ENCODE measurements around the gene ZNF79. TPM values are rescaled to one million over a fixed set of nuclear protein-coding genes. Genes with fewer than 3 reads are reported as not detected.
A peak's percentile ranks its signal among the peaks of the same experiment; 100 is the strongest.

ZNF79 gene
- total and polyA plus RNA-seq, 7 donors = 2.7 to 10.7 (median 6.0) TPM

DNA sequence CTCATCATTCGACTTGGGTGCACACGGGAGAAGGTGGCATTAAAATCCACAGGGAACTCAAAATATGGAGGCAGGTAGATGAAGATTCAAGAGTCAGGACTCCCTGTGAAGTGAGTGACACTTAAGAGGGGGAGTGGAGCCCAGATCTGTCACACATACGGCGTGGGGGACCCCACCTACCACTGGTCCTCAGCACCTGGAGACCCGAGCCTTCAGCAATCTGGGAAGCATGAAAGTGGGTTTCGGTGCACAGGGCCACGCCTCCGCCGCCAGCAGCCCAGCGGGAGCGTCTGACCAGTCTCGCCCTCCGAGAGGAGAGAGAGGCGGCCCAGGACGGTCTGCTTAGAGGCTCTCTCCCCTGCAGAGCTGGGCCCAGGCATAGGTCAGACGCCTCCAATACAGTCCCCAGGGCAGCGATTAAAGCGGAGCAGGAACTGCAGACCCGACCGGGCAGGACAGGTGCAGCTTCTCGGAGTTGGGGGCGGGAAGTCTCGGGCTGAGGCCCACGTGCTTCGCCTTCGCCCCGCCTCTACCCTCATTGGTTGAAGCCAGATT is 27.9 kb upstream of the ZNF79 start:
- Histone ChIP-seq H3K4me1 (peaks cover 13% of the 10 kb centered on the region), H3K27me3 (ENCODE audit: insufficient read depth in 3 of 3, low read length in 2 of 3) (no peaks in the 10 kb centered on the region), H3K36me3 (ENCODE audit: insufficient read depth in 1 of 2, low read depth in 1 of 2) (peaks cover 0 to 22% of the 10 kb centered on the region in 2 donors), H3K9me3 (no peaks in the 10 kb centered on the region), H3K4me3 (peak overlapping the region; percentile 94), H3K27ac (peak overlapping the region; percentile 81)
- TF ChIP-seq CTCF (IDR thresholded peaks at IDR 0.05) = no peak
- intact Hi-C loops (cut with DNase I) = loop anchor here (2.0 to 10.0 kb wide), 3 partner anchors 26 to 179 kb away; no protein-coding TSS in a partner anchor
- no peak for DNase-seq
- no peak for ATAC-seq
- WGBS, 3 donors = 3 to 4% (median 3%) methylated on average over 24 to 27 of the region's 27 CpGs

DNA sequence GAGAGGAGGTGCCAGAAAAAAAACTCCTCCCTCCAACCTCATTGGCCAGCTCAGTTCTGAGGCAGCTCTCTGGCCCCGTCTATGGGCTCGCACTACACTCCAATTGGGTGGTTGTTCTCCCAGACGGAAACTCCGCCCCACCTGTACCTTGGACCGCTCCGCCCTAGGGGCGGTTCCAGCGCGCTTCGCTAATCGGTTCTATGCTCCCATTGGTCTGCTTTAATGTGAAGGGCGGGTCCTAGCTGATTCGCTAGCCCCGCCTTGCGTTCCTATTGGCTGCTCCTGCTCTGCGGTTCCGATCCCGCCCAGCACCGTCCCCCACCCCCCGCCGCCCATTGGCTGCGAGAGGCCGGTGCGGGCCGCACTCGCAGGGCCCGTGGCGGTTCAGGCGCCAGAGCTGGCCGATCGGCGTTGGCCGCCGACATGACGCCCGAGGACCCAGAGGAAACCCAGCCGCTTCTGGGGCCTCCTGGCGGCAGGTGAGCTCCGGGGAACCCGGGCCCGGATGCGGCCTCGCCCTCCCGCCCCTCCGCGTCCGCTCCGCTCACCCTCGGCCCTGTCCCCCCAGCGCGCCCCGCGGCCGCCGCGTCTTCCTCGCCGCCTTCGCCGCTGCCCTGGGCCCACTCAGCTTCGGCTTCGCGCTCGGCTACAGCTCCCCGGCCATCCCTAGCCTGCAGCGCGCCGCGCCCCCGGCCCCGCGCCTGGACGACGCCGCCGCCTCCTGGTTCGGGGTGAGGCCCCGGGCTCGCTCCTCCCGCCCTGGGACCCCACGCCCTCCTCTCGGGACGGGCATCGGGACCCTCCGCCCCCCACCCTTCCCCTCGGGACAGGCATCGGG is 27.2 kb upstream of the ZNF79 start, which contains the start of gene SLC2A8:
TSS of gene SLC2A8 (plus strand) at position 362 of the 838 bp plus-strand sequence. CDS start at position 424, 62 bp downstream.
- 0 to 1% (median 0%) methylated on average over 56 to 87 of the region's 87 CpGs for WGBS, 3 donors
- peak; percentile 94 to 97 (median 96) for ATAC-seq
- peak within 1 kb of the TSS; percentile 94 for H3K4me3 ChIP-seq
- H3K27ac ChIP-seq = peak within 1 kb of the TSS; percentile 89
- intact Hi-C loops (cut with DNase I) = loop anchor here (2.0 to 10.0 kb wide), 3 partner anchors 26 to 180 kb away; no protein-coding TSS in a partner anchor
- no peaks in the 10 kb centered on the region for H3K27me3 ChIP-seq (ENCODE audit: insufficient read depth in 3 of 3, low read length in 2 of 3)
- peaks cover 0 to 23% of the 10 kb centered on the region in 2 donors for H3K36me3 ChIP-seq (ENCODE audit: insufficient read depth in 1 of 2, low read depth in 1 of 2)
- DNase-seq = peak; percentile 98 to 99
- TF ChIP-seq CTCF (IDR thresholded peaks at IDR 0.05) = peak; percentile 29
- no peaks in the 10 kb centered on the region for H3K9me3 ChIP-seq
- H3K4me1 ChIP-seq = peaks cover 13% of the 10 kb centered on the region

DNA sequence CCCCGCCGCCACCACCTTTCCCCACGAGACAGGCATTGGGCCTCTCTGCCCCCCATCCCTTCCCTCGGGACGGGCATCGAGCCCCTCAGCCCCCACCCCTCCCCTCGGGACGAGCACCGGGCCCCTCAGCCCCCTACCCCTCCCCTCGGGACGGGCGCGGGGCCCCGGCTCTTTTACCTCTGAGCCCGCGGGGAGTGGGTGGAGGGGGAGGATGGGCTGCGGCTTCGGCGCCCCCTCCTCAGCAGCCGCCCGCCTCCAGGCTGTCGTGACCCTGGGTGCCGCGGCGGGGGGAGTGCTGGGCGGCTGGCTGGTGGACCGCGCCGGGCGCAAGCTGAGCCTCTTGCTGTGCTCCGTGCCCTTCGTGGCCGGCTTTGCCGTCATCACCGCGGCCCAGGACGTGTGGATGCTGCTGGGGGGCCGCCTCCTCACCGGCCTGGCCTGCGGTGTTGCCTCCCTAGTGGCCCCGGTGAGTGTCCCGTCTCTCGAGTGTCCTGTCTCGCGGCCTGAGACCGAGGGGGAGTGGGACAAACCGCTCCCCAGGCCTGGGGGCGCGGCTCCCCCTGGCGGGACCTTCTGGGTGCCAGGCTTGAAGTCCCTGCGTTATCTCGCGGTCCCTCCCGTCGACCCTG is 26.4 kb upstream of the ZNF79 start:
- intact Hi-C loops (cut with DNase I) = loop anchor here (2.0 to 10.0 kb wide), 3 partner anchors 25 to 180 kb away; no protein-coding TSS in a partner anchor
- Histone ChIP-seq H3K27ac (peak overlapping the region; percentile 89), H3K27me3 (ENCODE audit: insufficient read depth in 3 of 3, low read length in 2 of 3) (no peaks in the 10 kb centered on the region), H3K4me3 (peak overlapping the region; percentile 94), H3K9me3 (no peaks in the 10 kb centered on the region), H3K36me3 (ENCODE audit: insufficient read depth in 1 of 2, low read depth in 1 of 2) (peaks cover 0 to 30% of the 10 kb centered on the region in 2 donors), H3K4me1 (peaks cover 13% of the 10 kb centered on the region)
- DNase-seq (peak; percentile 57 to 74), ATAC-seq (peak in 3 of 4 donors; percentile 7 to 15 (median 13))
- WGBS, 3 donors = 1 to 2% (median 1%) methylated on average over 38 to 55 of the region's 55 CpGs
- TF ChIP-seq CTCF (IDR thresholded peaks at IDR 0.05) = peak; percentile 49

GRCh38 chr9:127398275-127398647 is 25.9 kb upstream of the ZNF79 start:
- 48 to 67% (median 49%) methylated on average over 5 of the region's 5 CpGs for WGBS, 3 donors
- intact Hi-C loops (cut with DNase I) = loop anchor here (5.0 to 10.0 kb wide), 2 partner anchors 113 to 181 kb away; no protein-coding TSS in a partner anchor
- Histone ChIP-seq H3K27me3 (ENCODE audit: insufficient read depth in 3 of 3, low read length in 2 of 3) (no peaks in the 10 kb centered on the region), H3K4me3 (peak overlapping the region; percentile 94), H3K9me3 (no peaks in the 10 kb centered on the region), H3K4me1 (peaks cover 13% of the 10 kb centered on the region), H3K36me3 (ENCODE audit: insufficient read depth in 1 of 2, low read depth in 1 of 2) (peaks cover 0 to 32% of the 10 kb centered on the region in 2 donors), H3K27ac (peak overlapping the region; percentile 89)
- TF ChIP-seq CTCF (IDR thresholded peaks at IDR 0.05) = no peak
- no peak for ATAC-seq
- no peak for DNase-seq

Measured in psoas muscle (tissue), 8 donors.